Stimulated activated naive B cell treated with anti-CD40 and anti-IgM and Interleukin-4, amounts not matched to agents 10 μg/mL and 1 μg/mL and 100 μg/mL, for 72 hours (primary cell): ENCODE results near the gene MYH14.

Experiments used
- ATAC-seq, 2 donors: fragments of 150-1000 bp; cut with Tn5 transposase; replicated peaks; 2 replicates each; pipeline ENCODE4 v1.10.0; 2021; ENCODE audit warnings: moderate library complexity in 1 of 2
- DNase-seq: peaks from one replicate; pipeline ENCODE4 v3.0.0; 2021
- H3K27ac Mint-ChIP-seq: one replicate; pipeline ENCODE4 v1.8.0; 2022; ENCODE audit warnings: mild to moderate bottlenecking, mixed read lengths
- H3K27me3 Mint-ChIP-seq, 2 donors: one replicate each; pipeline ENCODE4 v1.8.0; 2022; ENCODE audit warnings: mixed read lengths in 2 of 2
- H3K36me3 Mint-ChIP-seq, 2 donors: one replicate each; pipeline ENCODE4 v1.8.0; 2022; ENCODE audit warnings: mixed read lengths in 2 of 2, mild to moderate bottlenecking in 1 of 2
- H3K4me1 Mint-ChIP-seq, 2 donors: one replicate each; pipeline ENCODE4 v1.8.0; 2022; ENCODE audit warnings: mixed read lengths in 2 of 2, mild to moderate bottlenecking in 1 of 2
- H3K4me3 Mint-ChIP-seq, 2 donors: one replicate each; pipeline ENCODE4 v1.8.0; 2022; ENCODE audit warnings: mild to moderate bottlenecking in 2 of 2, mixed read lengths in 2 of 2, moderate library complexity in 1 of 2
- H3K9me3 Mint-ChIP-seq, 2 donors: one replicate each; pipeline ENCODE4 v1.8.0; 2022; ENCODE audit warnings: mixed read lengths in 2 of 2, mild to moderate bottlenecking in 1 of 2

The MYH14 gene

DNA sequence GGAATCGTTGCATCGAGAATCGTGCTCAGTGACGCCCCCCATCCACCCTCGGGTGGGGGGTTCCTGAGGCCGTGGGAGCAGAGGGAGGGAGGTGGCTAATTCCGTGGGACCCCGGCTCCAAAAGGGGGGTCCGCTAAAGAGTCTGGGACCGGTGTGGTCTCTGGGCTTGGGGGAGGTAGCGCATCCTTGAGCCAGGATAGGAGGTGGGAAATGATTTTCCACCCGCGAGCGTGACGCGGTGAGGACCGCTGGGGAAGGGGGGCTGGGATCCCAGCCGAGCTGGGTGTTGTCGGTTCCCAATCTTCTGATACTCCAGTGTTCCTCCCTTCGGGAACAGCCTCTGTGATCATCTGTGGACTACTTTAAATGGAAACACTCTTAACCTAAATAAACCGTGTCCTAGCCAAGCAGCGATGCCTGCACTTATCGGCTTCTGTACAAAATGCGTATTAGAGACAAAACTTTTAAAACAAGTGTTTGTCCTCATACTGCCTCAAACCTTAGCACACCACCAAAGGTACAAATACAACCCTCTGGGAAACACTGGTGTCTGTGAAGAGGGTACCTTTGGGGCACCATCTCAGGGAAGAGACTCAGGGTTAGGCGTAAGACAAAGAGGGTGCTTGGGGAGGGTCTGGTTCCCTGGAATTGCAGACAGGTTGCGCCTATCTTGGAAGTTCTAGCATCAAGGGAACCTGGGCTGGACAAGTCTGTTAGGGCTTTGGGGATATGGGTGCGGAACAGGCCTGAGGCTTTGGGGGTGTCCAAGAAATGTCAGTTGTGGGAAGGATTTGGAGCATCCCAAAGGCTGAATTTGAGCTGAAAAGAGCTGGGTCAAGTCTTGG, 109.8 kb downstream of the MYH14 start:
- DNase-seq (no peak), ATAC-seq (no peak)
- H3K4me1 Mint-ChIP-seq, result peaks cover 27 to 32% of the 10 kb centered on the region in 2 donors
- peaks cover 13 to 27% of the 10 kb centered on the region in 2 donors for H3K36me3 Mint-ChIP-seq
- peak overlapping the region; percentile 66 for H3K27ac Mint-ChIP-seq
- peak overlapping the region; percentile 4 to 23 for H3K4me3 Mint-ChIP-seq
- peaks cover 5 to 8% of the 10 kb centered on the region in 2 donors for H3K9me3 Mint-ChIP-seq
- peaks cover 66 to 70% of the 10 kb centered on the region in 2 donors for H3K27me3 Mint-ChIP-seq

DNA sequence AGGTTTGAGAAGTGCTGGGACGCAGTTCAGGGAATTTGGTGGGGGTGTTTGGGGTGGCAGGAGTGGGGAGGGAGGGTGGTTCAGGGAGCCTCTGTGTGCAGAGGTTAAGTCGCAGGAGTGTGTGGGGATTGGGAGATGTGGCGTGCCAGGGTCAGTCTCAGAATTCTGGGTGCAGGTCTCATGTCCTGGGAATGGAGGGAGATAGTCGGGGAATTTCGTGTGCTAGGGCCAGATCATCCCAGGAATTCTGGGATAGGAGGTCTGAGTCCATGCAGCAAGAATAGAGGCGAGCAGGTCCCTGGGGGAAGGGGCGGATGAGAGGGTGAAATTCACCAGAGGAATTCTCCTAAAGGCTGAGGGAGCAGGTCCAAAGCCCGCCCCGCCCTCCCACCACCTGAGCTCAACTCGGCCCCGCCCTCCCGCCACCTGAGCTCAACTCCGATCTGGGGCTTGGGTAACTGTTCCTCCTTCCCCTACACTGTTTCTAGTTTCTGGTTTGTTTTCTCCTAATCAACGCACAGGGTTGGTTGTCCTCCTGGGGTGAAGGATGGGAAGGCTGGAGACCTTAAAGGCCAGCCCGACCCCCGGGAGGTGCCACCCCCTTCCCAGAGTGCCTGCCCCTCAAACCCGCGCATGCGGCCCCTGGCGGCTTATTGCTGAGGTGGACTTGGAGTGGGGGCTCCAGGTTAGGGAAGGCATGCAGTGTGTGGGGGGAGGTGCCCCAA, 110.6 kb downstream of the MYH14 start:
- Mint-ChIP-seq H3K4me1 (peaks cover 26 to 32% of the 10 kb centered on the region in 2 donors), H3K9me3 (peaks cover 0 to 2% of the 10 kb centered on the region in 2 donors), H3K36me3 (peaks cover 8 to 26% of the 10 kb centered on the region in 2 donors), H3K27ac (peak overlapping the region; percentile 66), H3K27me3 (peaks cover 58 to 62% of the 10 kb centered on the region in 2 donors), H3K4me3 (peak overlapping the region; percentile 23 to 42)
- ATAC-seq (peak in 1 of 2 donors; percentile 17), DNase-seq (no peak)

DNA sequence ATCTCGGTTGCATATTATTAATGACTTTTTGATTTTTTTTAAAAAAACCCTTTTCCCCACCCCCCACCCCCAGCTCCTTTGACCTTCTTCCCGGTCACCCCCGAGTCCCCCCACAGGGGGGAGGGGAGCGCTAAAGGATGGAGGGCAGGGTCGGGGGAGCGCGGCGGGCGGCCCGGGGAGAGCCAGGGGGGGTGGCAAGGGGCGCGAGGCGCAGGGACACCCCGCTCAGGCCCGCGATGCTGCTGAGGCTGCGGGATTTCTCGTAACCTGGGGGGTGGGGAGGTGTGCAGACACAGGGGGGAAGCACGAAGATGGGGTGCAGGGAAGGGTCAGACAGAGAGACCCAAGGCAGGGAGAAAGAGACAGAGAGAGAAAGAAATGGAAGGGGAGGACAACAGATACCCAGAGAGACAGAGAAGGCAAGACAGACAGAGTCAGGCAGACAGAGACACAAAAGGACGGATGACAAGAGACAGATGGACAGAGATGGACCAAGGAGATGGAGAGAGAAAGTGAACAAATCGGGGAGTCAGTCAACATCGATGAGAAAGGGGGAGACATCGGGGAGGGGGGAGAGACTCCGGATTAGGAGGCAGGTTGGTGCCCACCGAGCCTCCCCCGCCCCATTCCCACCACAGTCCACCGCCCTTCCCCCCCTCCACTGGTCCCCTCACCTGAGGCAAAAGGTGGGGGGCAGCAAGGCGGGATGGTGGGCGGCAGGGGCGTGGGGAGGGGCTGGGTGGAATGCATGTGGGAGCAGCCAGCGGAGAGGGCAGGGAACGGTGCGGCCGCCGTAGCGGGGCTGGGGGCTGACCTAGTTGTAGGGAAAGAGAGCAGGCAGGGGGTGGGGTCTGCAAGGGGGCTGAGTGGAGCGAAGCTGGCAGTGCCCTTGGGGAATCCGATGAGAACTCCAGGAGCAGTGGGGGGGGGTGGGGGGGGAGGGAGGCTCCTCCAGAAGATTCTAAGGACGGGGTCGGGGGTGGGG, 111.6 kb downstream of the MYH14 start:
- H3K36me3 Mint-ChIP-seq, result peaks cover 18 to 36% of the 10 kb centered on the region in 2 donors
- ATAC-seq, result no peak
- peaks cover 48 to 52% of the 10 kb centered on the region in 2 donors for H3K27me3 Mint-ChIP-seq
- peaks cover 27 to 32% of the 10 kb centered on the region in 2 donors for H3K4me1 Mint-ChIP-seq
- H3K9me3 Mint-ChIP-seq, result peaks cover 0 to 2% of the 10 kb centered on the region in 2 donors
- DNase-seq, result no peak
- H3K4me3 Mint-ChIP-seq, result peak overlapping the region; percentile 3 to 77
- H3K27ac Mint-ChIP-seq, result peak overlapping the region; percentile 21

DNA sequence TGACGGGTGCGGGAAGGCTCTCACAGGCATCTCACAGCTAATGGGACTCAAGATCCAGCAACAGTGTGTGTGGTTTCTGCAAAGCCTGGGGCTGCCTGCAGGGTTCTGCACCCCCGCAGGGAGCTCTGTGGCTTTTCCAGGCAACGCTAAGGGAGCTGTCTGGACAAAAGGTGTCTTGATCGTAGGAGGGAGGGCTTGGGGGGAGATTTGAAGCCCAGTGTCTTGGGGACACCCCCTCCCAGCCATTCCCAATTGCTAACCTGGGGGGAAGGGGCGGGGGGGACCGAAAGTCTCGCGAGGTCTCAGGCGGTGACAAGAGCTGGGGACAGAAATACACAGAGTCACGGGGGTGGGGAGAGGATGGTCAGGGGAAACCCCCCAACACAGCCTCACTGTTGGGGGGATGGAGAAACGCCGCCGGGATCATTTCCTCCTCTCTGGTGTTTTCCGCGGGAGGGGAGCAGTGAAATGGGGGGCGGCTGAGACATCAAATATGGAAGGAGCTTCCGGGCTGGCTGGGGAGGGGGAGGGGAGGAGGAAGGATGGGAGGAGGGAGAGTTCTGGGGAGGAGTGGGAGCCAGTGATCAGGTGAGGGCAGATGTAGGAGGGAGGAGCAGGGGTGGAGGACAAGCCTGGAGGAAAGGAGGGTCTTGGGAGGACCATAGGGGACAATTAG, 112.5 kb downstream of the MYH14 start:
- peaks cover 0 to 2% of the 10 kb centered on the region in 2 donors for H3K9me3 Mint-ChIP-seq
- H3K27me3 Mint-ChIP-seq, result peaks cover 39 to 48% of the 10 kb centered on the region in 2 donors
- peak overlapping the region; percentile 67 to 77 for H3K4me3 Mint-ChIP-seq
- ATAC-seq, result peak; percentile 84 to 86
- DNase-seq, result peak; percentile 53
- peaks cover 27 to 38% of the 10 kb centered on the region in 2 donors for H3K4me1 Mint-ChIP-seq
- peaks cover 25 to 44% of the 10 kb centered on the region in 2 donors for H3K36me3 Mint-ChIP-seq
- H3K27ac Mint-ChIP-seq, result peak overlapping the region; percentile 21

DNA sequence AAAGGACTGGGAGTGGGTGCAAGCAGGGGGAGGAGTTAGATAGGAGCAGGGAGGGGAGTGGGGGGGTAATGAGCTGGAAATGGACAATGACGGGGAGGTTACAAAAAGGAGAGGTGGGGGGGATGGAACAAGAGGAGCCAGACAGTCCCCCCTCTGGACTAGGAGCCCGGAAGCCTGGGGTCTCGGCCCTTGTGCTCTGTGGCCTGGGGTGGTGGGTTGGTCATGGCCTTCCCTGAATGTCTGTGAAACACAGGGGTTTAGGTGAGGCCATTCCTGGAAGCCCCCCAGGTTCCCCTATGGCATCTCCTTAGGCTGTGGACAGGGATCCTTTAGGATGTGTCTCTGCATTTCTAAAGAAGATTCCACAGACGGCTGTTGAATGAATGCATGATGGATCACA, 113.7 kb downstream of the MYH14 start:
- Mint-ChIP-seq H3K4me1 (peaks cover 27 to 38% of the 10 kb centered on the region in 2 donors), H3K4me3 (no peak overlapping the region), H3K27me3 (peaks cover 39 to 46% of the 10 kb centered on the region in 2 donors), H3K27ac (no peak overlapping the region), H3K36me3 (peaks cover 35 to 56% of the 10 kb centered on the region in 2 donors), H3K9me3 (peaks cover 0 to 2% of the 10 kb centered on the region in 2 donors)
- DNase-seq (no peak), ATAC-seq (no peak)

DNA sequence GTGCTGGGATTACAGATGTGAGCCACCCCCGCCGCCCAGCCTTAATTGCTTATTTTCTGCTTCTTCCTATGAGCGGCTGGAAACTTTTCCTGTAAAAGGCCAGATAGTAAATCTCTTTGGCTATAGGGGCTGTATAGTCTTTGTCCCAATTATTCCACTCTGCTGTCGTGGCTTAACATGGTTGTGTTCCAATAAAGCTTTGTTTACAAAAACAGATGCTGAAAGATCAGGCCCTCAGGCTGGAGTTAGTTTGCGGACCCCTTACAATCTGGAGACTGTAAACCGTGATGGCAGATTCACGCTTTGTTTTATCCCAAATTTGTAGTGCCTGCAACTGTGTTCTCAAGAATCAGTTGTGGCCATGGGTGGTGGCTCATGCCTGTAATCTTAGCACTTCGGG, 115.0 kb downstream of the MYH14 start:
- H3K4me3 Mint-ChIP-seq, result no peak overlapping the region
- H3K36me3 Mint-ChIP-seq, result peaks cover 45 to 66% of the 10 kb centered on the region in 2 donors
- ATAC-seq (no peak), DNase-seq (no peak)
- no peak overlapping the region for H3K27ac Mint-ChIP-seq
- H3K4me1 Mint-ChIP-seq, result peaks cover 24 to 32% of the 10 kb centered on the region in 2 donors
- peaks cover 29 to 40% of the 10 kb centered on the region in 2 donors for H3K27me3 Mint-ChIP-seq
- H3K9me3 Mint-ChIP-seq, result peaks cover 0 to 2% of the 10 kb centered on the region in 2 donors

DNA sequence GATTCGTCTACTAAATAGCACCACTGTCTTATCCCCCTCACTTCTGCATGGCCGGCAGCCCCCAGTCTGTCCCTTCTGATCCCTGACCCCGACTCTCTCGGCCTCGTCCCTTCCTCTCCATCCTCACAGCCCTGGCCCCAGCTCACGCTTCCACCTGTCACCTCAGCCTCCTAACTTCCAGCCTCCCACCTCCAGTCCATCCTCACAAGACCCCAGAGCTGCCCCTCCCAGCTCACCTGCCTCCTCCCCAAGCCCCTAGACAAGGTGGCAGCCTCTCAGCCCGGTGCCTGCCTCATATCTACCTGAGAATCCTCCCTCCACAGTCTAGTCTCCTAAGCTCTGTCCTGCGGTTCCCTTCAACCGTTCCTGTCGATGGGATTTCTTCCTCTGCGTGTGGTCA, 115.7 kb downstream of the MYH14 start:
- ATAC-seq, result no peak
- Mint-ChIP-seq H3K27me3 (peaks cover 22 to 33% of the 10 kb centered on the region in 2 donors), H3K36me3 (peaks cover 50 to 72% of the 10 kb centered on the region in 2 donors), H3K27ac (no peak overlapping the region), H3K9me3 (peaks cover 0 to 2% of the 10 kb centered on the region in 2 donors), H3K4me1 (peaks cover 20 to 32% of the 10 kb centered on the region in 2 donors), H3K4me3 (no peak overlapping the region)
- no peak for DNase-seq

DNA sequence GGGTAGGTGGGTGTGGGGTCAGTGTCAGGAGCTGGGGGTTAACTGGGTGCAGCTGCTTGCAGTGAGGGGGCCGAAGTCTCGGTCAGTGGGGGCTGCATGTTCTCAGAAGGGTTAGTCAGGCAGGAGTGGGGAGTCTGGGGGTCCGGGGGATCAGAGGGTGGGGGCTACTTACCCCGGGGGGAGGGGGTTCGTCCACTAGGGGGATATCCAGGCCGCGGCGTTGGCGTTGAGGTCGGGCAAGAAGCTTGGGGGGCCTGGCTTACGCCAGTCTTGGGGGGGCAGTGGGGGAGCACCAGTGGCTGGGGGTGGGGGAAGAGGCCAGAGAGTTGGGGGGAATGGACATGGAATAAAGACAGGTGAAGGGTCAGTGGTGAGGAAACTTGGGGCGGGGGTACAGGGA, 116.6 kb downstream of the MYH14 start:
- no peak overlapping the region for H3K4me3 Mint-ChIP-seq
- peaks cover 0 to 2% of the 10 kb centered on the region in 2 donors for H3K9me3 Mint-ChIP-seq
- DNase-seq, result no peak
- ATAC-seq, result no peak
- H3K27ac Mint-ChIP-seq, result no peak overlapping the region
- H3K27me3 Mint-ChIP-seq, result peaks cover 14 to 25% of the 10 kb centered on the region in 2 donors
- H3K4me1 Mint-ChIP-seq, result peaks cover 22 to 33% of the 10 kb centered on the region in 2 donors
- peaks cover 57 to 78% of the 10 kb centered on the region in 2 donors for H3K36me3 Mint-ChIP-seq

DNA sequence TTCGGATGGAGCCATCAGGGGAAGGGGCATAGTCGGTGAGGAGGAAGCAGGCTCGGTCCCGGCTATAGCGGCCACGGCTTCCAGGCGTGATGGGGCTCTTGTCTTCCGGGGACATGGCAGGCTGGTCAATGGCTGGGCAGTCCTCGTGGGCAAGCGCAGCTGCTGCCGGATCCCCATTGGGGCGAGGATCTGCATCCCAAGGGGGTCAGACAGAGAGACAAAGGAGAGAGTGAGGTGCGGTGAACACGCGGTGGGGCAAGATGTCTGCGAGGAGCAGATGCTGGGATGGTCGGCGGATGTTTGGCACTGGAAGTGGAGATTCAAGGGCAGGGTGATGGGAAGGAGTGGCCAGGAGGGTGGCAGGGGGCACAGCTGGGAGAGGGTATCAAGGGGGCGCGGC, 117.2 kb downstream of the MYH14 start:
- Mint-ChIP-seq H3K4me1 (peaks cover 22 to 33% of the 10 kb centered on the region in 2 donors), H3K27me3 (peaks cover 11 to 22% of the 10 kb centered on the region in 2 donors), H3K9me3 (peaks cover 0 to 2% of the 10 kb centered on the region in 2 donors), H3K4me3 (peak overlapping the region in 1 of 2 donors; percentile 37), H3K27ac (no peak overlapping the region), H3K36me3 (peaks cover 57 to 78% of the 10 kb centered on the region in 2 donors)
- ATAC-seq (no peak), DNase-seq (no peak)

DNA sequence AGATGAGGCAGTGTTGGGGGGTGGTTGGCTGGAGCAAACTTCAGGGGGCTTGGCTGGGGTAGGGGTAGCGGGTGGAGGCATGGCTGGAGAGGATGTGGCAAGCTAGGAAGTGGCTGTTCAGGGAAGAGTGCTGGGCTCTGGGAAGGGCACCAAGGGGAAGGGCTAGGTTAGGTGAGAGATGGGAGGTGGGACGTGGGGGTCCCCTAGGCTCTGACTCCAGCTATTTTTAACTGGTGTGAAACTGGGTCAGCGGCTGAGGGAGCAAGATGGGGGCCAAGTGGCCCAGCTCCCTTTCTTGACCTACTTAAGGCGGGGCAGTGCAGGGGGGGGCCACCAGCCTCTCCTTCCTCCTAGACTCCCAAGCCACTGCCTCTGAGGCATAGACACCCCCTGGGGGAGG, 118.4 kb downstream of the MYH14 start:
- no peak overlapping the region for H3K4me3 Mint-ChIP-seq
- peaks cover 0 to 14% of the 10 kb centered on the region in 2 donors for H3K27me3 Mint-ChIP-seq
- H3K36me3 Mint-ChIP-seq, result peaks cover 58 to 73% of the 10 kb centered on the region in 2 donors
- ATAC-seq (no peak), DNase-seq (no peak)
- peaks cover 19 to 34% of the 10 kb centered on the region in 2 donors for H3K4me1 Mint-ChIP-seq
- H3K27ac Mint-ChIP-seq, result no peak overlapping the region
- H3K9me3 Mint-ChIP-seq, result peaks cover 0 to 2% of the 10 kb centered on the region in 2 donors

DNA sequence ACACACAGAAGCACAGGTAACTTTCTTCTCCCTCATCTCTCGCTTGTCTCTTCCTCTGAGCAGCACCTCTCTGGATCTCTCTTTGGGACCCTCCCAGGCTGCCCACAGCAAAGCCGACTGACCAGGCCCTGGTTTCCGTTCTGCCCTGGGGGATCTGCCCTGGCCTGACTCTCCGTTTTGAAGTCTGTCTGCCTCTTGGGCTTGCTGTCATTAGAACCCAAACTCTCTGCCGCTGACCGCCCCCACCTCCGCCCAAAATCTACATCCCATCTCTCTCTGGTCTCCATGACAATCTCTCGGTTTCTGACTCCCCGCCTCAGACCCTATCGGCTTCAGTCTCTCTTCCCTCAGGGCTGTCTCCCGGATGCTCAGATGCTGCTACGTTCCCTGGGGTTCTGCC, 118.8 kb downstream of the MYH14 start:
- peaks cover 62 to 78% of the 10 kb centered on the region in 2 donors for H3K36me3 Mint-ChIP-seq
- peaks cover 0 to 2% of the 10 kb centered on the region in 2 donors for H3K9me3 Mint-ChIP-seq
- ATAC-seq (no peak), DNase-seq (no peak)
- H3K4me1 Mint-ChIP-seq, result peaks cover 23 to 38% of the 10 kb centered on the region in 2 donors
- no peak overlapping the region for H3K4me3 Mint-ChIP-seq
- H3K27me3 Mint-ChIP-seq, result peaks cover 3 to 18% of the 10 kb centered on the region in 2 donors
- H3K27ac Mint-ChIP-seq, result no peak overlapping the region

DNA sequence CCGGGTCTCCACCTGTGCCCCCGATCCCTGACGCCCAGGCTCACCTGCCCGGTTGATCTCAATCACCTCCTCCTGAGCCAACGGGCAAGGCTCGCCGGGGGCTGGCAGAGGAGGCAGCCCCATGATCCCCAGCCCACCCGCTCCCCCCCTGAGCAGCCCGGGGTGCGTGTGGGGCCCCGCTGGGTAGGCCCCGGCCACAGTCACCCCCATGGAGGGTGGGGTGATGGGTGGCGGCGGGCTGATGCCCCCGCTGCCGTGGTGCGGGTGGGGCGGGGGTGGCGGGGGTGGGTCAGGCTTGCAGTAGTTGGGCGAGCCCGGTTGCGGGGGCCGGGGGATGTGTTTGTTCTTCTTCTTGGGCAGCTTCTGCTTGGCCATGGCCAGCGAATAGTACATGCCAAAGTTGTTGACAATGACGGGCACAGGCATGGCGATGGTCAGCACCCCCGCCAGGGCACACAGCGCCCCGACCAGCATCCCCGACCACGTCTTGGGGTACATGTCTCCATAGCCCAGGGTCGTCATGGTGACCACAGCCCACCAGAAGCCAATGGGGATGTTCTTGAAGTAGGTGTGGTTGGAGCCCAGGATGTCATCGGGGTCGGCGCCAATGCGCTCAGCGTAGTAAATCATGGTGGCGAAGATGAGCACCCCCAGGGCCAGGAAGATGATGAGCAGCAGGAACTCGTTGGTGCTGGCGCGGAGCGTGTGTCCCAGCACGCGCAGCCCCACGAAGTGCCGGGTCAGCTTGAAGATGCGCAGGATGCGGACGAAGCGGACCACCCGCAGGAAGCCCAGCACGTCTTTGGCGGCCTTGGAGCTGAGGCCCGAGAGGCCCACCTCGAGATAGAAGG, 119.7 kb downstream of the MYH14 start:
- Mint-ChIP-seq H3K4me1 (peaks cover 29 to 45% of the 10 kb centered on the region in 2 donors), H3K36me3 (peaks cover 55 to 75% of the 10 kb centered on the region in 2 donors), H3K27me3 (peaks cover 9 to 21% of the 10 kb centered on the region in 2 donors), H3K4me3 (no peak overlapping the region), H3K9me3 (no peaks in the 10 kb centered on the region), H3K27ac (no peak overlapping the region)
- ATAC-seq, result no peak
- DNase-seq, result no peak
